Testis (tissue), 3 donors: ENCODE results near the gene BLOC1S3. TPM values are rescaled to one million over a fixed set of nuclear protein-coding genes. Genes with fewer than 3 reads are reported as not detected.
A peak's percentile ranks its signal among the peaks of the same experiment; 100 is the strongest.

ENCODE experiments used
- DNase-seq: peaks from one replicate; pipeline ENCODE4 v3.0.0-alpha.2; 2019
- H3K27ac ChIP-seq, 2 donors: fragments of 200-600 bp; sonication (generic); one replicate each; pipeline ENCODE4 v1.5.1; 2019
- H3K27me3 ChIP-seq: fragments of 200-600 bp; sonication (generic); one replicate; pipeline ENCODE4 v1.5.1; 2019
- H3K36me3 ChIP-seq: fragments of 200-600 bp; sonication (generic); one replicate; pipeline ENCODE4 v1.5.1; 2017; ENCODE audit warnings: low read depth; ENCODE audit errors: missing control alignments
- H3K4me1 ChIP-seq: fragments of 200-600 bp; sonication (generic); one replicate; pipeline ENCODE4 v1.5.1; 2019
- H3K4me3 ChIP-seq, 2 donors: fragments of 200-600 bp; sonication (generic); one replicate each; pipeline ENCODE4 v1.5.1; 2017 to 2019
- H3K9me3 ChIP-seq: fragments of 200-600 bp; sonication (generic); one replicate; pipeline ENCODE4 v1.5.1; 2017
- CTCF ChIP-seq, 3 experiments: fragments of 450-650 bp in 2 of 3; fragments of 200-600 bp in 1 of 3; sonication (generic) in 1 of 3; IDR thresholded peaks; one replicate each; pipeline ENCODE4 v1.5.1; 2016 to 2019; ENCODE audit warnings: antibody characterized with exemption in 3 of 3, mild to moderate bottlenecking in 2 of 3, moderate library complexity in 1 of 3
- POLR2A ChIP-seq: fragments of 450-650 bp; IDR thresholded peaks from one replicate; pipeline ENCODE4 v1.6.1; 2017; ENCODE audit warnings: antibody characterized with exemption, mild to moderate bottlenecking, moderate library complexity
- WGBS, 2 donors: methylation state at CpG; one replicate each; pipeline ENCODE4 v1.1.5; 2018; 5-methylcytosine and 5-hydroxymethylcytosine counted together
- intact Hi-C: fragments of 100-400 bp; cut with DNase I; formaldehyde crosslinking; loops from one replicate; pipeline ENCODE4 v1.15.1; 2023; ENCODE audit warnings: low total_unique reads
- polyA plus RNA-seq: library from polyadenylated mRNA; stranded (reverse); fragments of 350-450 nt; fragmentation: Illumina TruSeq; extraction: RNeasy Lipid Tissue Mini Kit (QIAGEN cat#74804); gene quantifications from one replicate; pipeline ENCODE4 v1.2.3, GENCODE V29; 2014; ENCODE audit warnings: low read depth, low replicate concordance; ENCODE audit not compliant: insufficient read depth
- total RNA-seq, 2 donors: library from RNA; depleted of rRNA; stranded (reverse); fragments of >200 nt; gene quantifications; one replicate each; pipeline ENCODE4 v1.2.3, GENCODE V29; 2016

BLOC1S3 gene
- total and polyA plus RNA-seq, 3 donors from 2014 or later = 14.1 to 43.7 (median 38.2) TPM

- Histone ChIP-seq H3K27ac (no peak overlapping the region), H3K4me3 (no peak overlapping the region), H3K9me3 (no peaks in the 10 kb centered on the region), H3K36me3 (no peaks in the 10 kb centered on the region), H3K27me3 (no peaks in the 10 kb centered on the region), H3K4me1 (no peaks in the 10 kb centered on the region)
- intact Hi-C loops = no loop called here
- DNase-seq = no peak
- no peak for TF ChIP-seq POLR2A
- no peak for TF ChIP-seq CTCF (IDR thresholded peaks at IDR 0.05)
- 92 to 97% methylated on average over 5 to 6 of the region's 6 CpGs for WGBS, 2 donors
These were observed 17.2 kb downstream of the BLOC1S3 start for GRCh38 chr19:45195764-45196163.

- TF ChIP-seq POLR2A (no peak), CTCF (IDR thresholded peaks at IDR 0.05) (peak in 1 of 3 experiments; percentile 38)
- 53 to 72% methylated on average over 4 of the region's 4 CpGs for WGBS, 2 donors
- no peaks in the 10 kb centered on the region for H3K4me1 ChIP-seq
- no peak overlapping the region for H3K27ac ChIP-seq
- no peaks in the 10 kb centered on the region for H3K9me3 ChIP-seq
- intact Hi-C loops = no loop called here
- H3K36me3 ChIP-seq = no peaks in the 10 kb centered on the region
- no peaks in the 10 kb centered on the region for H3K27me3 ChIP-seq
- DNase-seq = peak; percentile 73
- H3K4me3 ChIP-seq = no peak overlapping the region
These were observed 22.0 kb downstream of the BLOC1S3 start for GRCh38 chr19:45200568-45200967.

GRCh38 chr19:45202637-45203036 lies 24.1 kb downstream of the BLOC1S3 start:
- no peak for DNase-seq
- H3K27ac ChIP-seq = no peak overlapping the region
- 85 to 88% methylated on average over 6 of the region's 6 CpGs for WGBS, 2 donors
- no peak overlapping the region for H3K4me3 ChIP-seq
- no peaks in the 10 kb centered on the region for H3K27me3 ChIP-seq
- no peaks in the 10 kb centered on the region for H3K9me3 ChIP-seq
- intact Hi-C loops = no loop called here
- H3K36me3 ChIP-seq = no peaks in the 10 kb centered on the region
- no peak for TF ChIP-seq POLR2A
- no peak for TF ChIP-seq CTCF (IDR thresholded peaks at IDR 0.05)
- no peaks in the 10 kb centered on the region for H3K4me1 ChIP-seq

DNA sequence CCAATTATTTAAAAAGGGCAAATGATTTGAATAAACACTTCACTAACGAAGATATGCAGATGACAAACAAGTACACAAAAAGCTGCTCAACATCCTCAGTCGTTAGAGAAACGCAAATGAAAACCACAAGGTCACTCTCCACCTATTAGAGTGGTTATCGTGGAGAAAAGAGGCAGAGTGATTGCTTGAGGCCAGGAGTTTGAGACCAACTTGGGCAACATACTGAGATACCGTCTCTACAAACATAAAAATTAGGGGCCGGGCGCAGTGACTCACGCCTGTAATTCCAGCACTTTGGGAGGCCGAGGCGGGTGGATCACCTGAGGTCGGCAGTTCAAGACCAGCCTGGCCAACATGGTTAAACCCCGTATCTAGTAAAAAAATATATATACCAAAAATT lies 27.2 kb downstream of the BLOC1S3 start:
- intact Hi-C loops = no loop called here
- Histone ChIP-seq H3K27me3 (no peaks in the 10 kb centered on the region), H3K9me3 (no peaks in the 10 kb centered on the region), H3K4me3 (no peak overlapping the region), H3K36me3 (no peaks in the 10 kb centered on the region), H3K4me1 (no peaks in the 10 kb centered on the region), H3K27ac (no peak overlapping the region)
- DNase-seq = no peak
- TF ChIP-seq CTCF (IDR thresholded peaks at IDR 0.05) (no peak), POLR2A (no peak)
- 90 to 91% methylated on average over 12 of the region's 12 CpGs for WGBS, 2 donors

- no peak overlapping the region for H3K27ac ChIP-seq
- DNase-seq = no peak
- no peaks in the 10 kb centered on the region for H3K9me3 ChIP-seq
- no peaks in the 10 kb centered on the region for H3K4me1 ChIP-seq
- TF ChIP-seq POLR2A (no peak), CTCF (IDR thresholded peaks at IDR 0.05) (no peak)
- no peaks in the 10 kb centered on the region for H3K27me3 ChIP-seq
- no peak overlapping the region for H3K4me3 ChIP-seq
- 92 to 93% methylated on average over 3 of the region's 3 CpGs for WGBS, 2 donors
- intact Hi-C loops = no loop called here
- no peaks in the 10 kb centered on the region for H3K36me3 ChIP-seq
These were observed 27.7 kb downstream of the BLOC1S3 start for GRCh38 chr19:45206328-45206727.
